Neutrophil (primary cell): ENCODE data around the gene ZBTB8B.

ENCODE experiments used
- H3K27ac ChIP-seq: fragments of 200-600 bp; sonication (generic); 2 replicates; pipeline ENCODE4 v1.5.1; 2016; ENCODE audit warnings: mild to moderate bottlenecking, moderate library complexity
- H3K27me3 ChIP-seq: fragments of 200-600 bp; sonication (generic); 2 replicates; pipeline ENCODE4 v1.6.0; 2016; ENCODE audit warnings: mild to moderate bottlenecking
- H3K36me3 ChIP-seq: fragments of 200-600 bp; sonication (generic); 2 replicates; pipeline ENCODE4 v1.5.1; 2017
- H3K4me1 ChIP-seq, 2 experiments: fragments of 200-600 bp in 1 of 2; sonication (generic) in 1 of 2; 1 replicate in 1 of 2; 2 replicates in 1 of 2; pipeline versions ENCODE4 v1.5.1 to v1.6.1; 2013 to 2016; ENCODE audit warnings: low read depth in 1 of 2, low read length in 1 of 2, mild to moderate bottlenecking in 1 of 2, moderate library complexity in 1 of 2; ENCODE audit not compliant: control insufficient read depth in 1 of 2, insufficient read depth in 1 of 2
- H3K4me3 ChIP-seq, 2 experiments: fragments of 200-600 bp in 1 of 2; sonication (generic) in 1 of 2; 1 replicate in 1 of 2; 2 replicates in 1 of 2; pipeline ENCODE4 v1.5.1; 2013 to 2016; ENCODE audit warnings: low read depth in 1 of 2, low read length in 1 of 2, mild to moderate bottlenecking in 1 of 2, moderate library complexity in 1 of 2
- H3K9me3 ChIP-seq: fragments of 200-600 bp; sonication (generic); 2 replicates; pipeline ENCODE4 v1.5.1; 2016
- CTCF ChIP-seq: fragments of 200-600 bp; sonication (generic); IDR thresholded peaks from 2 replicates; pipeline ENCODE4 v1.5.1; 2016; ENCODE audit warnings: antibody characterized with exemption

ZBTB8B gene

GRCh38 chr1:32464716-32465577 lies at the start of gene ZBTB8B:
TSS of gene ZBTB8B (plus strand) at chr1:32465072. CDS start at chr1:32470625, 5,553 bp downstream.
- no peak for TF ChIP-seq CTCF
- Histone ChIP-seq H3K4me3 (no peak within 1 kb of the TSS), H3K27ac (no peak within 1 kb of the TSS), H3K9me3 (no peaks in the 10 kb centered on the region), H3K36me3 (no peaks in the 10 kb centered on the region), H3K4me1 (peaks cover 0 to 6% of the 10 kb centered on the region in 2 experiments), H3K27me3 (peaks cover 90% of the 10 kb centered on the region)

- no peak for TF ChIP-seq CTCF
- Histone ChIP-seq H3K27ac (no peak overlapping the region), H3K4me1 (no peaks in the 10 kb centered on the region), H3K36me3 (no peaks in the 10 kb centered on the region), H3K4me3 (no peak overlapping the region), H3K9me3 (no peaks in the 10 kb centered on the region), H3K27me3 (peaks cover 60% of the 10 kb centered on the region)
Observed at GRCh38 chr1:32421775-32422174, 43.1 kb upstream of the ZBTB8B start.

GRCh38 chr1:32426489-32427255 lies 38.2 kb upstream of the ZBTB8B start:
- H3K4me3 ChIP-seq, result no peak overlapping the region
- H3K27ac ChIP-seq, result no peak overlapping the region
- no peaks in the 10 kb centered on the region for H3K9me3 ChIP-seq
- no peak for TF ChIP-seq CTCF
- no peaks in the 10 kb centered on the region for H3K4me1 ChIP-seq
- no peaks in the 10 kb centered on the region for H3K36me3 ChIP-seq
- H3K27me3 ChIP-seq, result peaks cover 89% of the 10 kb centered on the region

- Histone ChIP-seq H3K27ac (no peak overlapping the region), H3K36me3 (no peaks in the 10 kb centered on the region), H3K27me3 (peaks cover 89% of the 10 kb centered on the region), H3K4me3 (no peak overlapping the region), H3K9me3 (no peaks in the 10 kb centered on the region), H3K4me1 (no peaks in the 10 kb centered on the region)
- no peak for TF ChIP-seq CTCF
Observed at GRCh38 chr1:32427264-32427963, 37.5 kb upstream of the ZBTB8B start.

GRCh38 chr1:32431736-32432400 lies 33.0 kb upstream of the ZBTB8B start:
- Histone ChIP-seq H3K27ac (no peak overlapping the region), H3K27me3 (peaks cover 45% of the 10 kb centered on the region), H3K4me3 (no peak overlapping the region), H3K9me3 (no peaks in the 10 kb centered on the region), H3K4me1 (no peaks in the 10 kb centered on the region), H3K36me3 (no peaks in the 10 kb centered on the region)
- TF ChIP-seq CTCF, result no peak
